ENCODE measurements around the gene AMN.

Gene AMN

DNA sequence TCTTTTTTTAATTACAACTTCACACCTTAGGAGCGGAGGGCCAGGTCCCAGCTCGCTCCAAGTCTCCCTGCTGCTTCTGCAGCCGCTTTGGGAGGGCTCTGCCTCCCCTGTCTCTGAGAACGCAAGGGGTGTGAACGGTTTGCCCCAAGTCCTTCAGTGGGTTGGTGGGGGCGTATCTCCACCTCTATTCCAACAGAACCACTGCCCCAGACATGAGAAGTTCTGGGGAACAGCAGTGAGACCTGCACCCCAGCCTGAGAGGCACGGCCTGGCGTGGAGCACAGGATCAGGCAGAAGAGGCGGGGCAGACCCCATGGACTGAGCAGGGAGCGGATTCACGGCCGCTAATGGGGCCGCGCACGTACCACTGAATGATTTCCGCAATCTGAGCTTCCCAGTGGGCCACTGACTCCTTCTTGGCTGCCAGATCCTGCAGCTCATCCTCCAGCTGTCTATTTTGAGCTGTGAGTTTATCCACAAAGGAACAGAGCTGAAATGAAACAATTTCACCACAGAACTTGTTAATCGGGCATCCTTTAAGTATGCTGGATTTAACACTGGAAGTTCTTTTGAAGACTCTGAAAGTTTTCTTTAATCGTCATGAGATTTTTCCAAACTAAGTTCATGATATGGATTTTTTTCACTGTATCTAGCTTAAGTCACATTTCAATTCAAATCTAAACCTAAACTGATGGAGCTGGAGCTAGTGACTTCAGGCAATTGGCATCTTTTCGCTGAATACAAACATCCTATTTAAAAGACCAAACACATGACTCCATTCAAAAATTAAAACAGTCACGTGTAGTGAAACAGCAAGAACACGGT, 44.4 kb downstream of the AMN start:
- no peak for DNase-seq (ENCODE audit: low read depth)

DNA sequence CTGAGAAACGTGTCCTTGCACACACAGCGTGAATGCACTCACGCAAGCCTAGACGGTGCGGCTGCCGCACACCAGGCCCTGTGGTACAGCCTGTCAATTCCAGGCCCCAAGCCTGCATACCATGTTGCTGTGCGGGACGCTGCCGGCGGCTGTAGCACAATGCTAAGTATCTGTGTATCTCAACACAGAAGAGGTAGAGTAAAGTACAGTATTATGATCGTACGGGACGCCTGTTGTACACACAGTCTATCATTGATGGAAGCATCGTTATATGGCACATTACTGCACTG, 45.0 kb downstream of the AMN start:
- no peak for DNase-seq (ENCODE audit: low read depth)

DNA sequence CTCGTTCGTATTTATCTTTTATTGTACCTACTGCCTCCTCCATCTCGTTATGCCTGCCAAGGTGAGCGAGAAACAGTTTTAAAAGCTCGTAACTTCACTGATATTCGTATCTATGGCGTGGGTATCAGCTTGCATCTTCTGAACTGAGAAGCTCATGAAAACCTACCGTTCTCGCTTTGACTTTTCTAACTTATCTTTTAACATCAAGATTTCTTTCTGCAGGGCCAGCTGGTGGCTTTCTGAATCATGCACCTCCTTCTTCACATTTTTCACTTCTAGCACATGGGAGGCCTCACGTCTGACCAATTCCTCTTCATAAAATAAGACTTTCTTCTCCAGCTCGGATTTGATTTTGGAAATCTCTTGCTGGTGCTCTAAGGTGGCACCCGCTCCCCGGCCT, 45.8 kb downstream of the AMN start:
- DNase-seq (ENCODE audit: low read depth): no peak

DNA sequence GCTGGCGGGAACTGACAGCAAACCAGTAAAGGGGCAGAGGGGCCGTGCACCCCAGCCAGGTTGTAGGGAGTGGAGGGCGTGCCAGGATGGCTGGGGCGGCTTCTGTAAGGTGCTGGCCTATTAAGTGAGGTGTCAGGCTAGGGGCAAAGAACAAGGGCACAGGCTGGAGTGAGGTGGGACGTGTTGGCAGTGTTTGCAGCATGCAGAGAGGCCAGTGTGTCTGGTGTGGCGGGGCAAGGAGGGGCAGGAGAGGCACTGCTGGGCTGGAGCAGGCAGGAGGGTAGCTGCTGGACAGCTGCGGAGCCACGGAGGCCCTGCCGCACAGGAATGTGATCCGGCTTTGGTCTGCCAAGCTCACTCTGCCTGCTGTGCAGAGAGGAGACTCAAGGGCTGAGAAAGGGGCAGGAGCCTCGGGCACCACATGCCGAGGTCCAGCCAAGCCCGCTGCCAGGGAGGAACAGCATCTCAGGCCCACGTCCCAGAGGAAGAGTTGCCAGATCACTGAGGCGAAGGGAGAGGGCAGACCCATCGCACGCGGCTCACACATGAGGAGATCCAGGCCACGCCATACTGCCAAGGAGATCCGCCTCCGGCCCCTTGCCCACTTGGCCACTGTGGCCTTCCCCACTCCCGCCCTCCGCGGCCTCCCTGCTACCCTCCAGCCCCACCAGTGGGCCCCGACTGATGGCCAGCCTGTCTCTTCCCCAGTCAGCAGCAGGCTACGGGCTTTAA, 46.8 kb downstream of the AMN start:
- DNase-seq (ENCODE audit: low read depth): no peak

DNA sequence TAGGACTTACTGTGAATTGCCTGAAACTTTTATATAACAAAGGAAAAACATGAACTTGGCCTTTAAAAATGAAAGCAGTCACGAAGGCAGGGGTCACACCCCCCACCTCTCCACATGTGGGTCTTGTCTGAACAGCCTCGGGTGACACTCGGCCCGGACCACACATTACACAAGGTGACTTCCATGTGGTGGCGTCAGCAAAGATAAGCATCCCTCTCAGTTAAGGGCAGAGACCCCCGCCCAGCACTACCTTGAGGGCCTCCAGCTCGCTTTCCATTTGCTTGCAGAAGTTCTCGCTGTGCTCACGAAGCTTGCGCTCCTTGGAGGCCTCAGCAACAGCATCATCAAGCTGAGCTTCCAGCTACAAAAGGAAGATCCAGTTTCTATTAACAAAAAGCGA, 47.4 kb downstream of the AMN start:
- no peak for DNase-seq (ENCODE audit: low read depth)

DNA sequence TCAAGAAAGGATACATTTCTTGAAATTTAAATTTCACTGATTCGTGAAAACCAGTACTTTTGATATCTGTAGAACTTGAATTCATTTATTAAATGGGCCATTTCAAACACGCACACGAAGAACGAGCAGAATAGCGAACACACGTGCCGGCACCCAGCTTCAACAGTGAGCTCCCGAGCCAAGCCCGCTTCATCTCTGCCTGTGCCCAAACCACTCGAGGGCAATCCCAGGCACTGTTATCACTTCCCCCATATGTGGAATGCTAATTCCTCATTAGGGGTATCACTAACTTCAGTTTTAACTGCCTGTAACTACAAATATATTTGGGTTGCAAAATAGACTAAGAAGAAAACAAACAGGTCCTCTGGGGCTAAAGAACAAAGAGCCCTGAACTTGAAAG, 48.0 kb downstream of the AMN start:
- no peak for DNase-seq (ENCODE audit: low read depth)

DNA sequence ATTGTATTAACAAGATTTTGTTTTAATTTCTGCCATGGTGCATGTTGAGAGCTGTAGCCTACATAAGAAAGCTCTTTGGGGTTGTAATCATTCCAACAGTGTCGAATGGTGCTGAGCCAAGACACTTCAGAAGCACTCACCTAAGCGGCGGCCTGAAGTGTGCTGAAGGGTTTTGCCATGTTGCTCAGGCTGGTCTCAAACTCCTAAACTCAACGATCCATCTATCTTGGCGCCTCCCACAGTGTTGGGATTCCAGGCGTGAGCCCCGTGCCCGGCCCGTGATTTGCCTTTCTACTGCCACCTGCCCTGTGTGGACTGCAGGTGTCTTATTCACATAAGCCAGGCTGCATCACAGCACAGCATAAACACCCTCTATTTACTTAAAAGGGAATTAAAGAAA, 48.9 kb downstream of the AMN start:
- DNase-seq (ENCODE audit: low read depth): no peak

DNA sequence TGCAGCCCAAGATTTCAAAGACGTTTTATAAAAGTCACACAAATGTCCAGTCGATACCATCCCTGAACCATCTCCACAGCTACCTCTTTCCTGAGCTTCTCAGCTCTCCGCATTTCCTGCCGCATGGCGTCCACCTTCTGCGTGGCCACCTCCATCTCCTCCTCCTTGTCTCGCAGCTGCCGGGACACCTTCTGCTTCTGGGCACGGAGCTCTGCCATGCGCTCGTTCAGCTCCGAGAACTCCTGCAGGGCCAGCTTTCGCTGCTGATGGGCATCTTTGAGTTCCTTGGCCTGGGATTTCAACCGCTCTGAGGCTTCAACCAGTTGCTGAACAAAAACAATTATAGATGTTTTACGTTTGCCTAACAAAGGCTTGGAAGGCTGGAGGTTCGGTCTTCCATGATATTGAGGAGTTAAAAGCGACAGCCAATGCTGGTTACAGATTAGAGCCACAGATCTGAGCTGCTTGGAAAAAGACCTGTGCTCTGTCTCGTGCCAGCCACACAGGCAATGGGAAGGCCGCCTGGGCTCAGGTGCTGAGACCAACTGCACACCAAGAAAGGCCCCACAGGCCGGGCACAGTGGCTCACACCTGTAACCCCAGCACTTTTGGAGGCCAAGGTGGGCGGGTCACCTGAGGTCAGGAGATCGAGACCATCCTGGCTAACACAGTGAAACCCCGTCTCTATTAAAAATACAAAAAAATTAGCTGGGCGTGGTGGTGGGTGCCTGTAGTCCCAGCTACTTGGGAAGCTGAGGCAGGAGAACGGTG, 49.6 kb downstream of the AMN start:
- DNase-seq (ENCODE audit: low read depth): no peak

DNA sequence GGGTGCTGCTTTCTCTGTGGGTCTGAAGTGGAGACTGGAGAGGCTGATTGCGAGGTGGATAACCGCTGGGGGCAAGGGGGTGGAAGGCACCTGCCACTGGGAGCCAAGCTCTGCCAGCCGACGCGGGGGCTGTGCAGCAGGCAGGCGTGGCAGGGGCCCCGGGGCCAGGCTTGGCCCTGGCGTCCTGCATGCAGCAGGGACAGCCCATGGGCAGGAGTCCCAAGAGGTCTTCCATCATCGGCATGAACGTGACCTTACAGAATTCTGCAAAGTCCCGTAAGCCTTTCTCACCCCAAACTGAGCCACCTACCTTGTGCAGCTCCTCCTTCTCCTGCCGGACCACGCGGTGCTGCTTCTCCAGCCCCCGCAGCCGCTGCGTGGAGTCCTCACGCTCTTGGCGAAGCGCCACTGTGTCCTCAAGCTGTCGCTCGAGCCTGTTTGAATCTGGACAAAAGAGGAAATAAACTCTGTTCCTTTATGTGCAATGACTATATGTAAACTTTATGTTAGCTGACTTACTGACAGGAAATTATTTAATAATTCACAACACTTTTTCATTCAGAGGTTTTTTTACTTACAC, 51.3 kb downstream of the AMN start:
- DNase-seq (ENCODE audit: low read depth): no peak

DNA sequence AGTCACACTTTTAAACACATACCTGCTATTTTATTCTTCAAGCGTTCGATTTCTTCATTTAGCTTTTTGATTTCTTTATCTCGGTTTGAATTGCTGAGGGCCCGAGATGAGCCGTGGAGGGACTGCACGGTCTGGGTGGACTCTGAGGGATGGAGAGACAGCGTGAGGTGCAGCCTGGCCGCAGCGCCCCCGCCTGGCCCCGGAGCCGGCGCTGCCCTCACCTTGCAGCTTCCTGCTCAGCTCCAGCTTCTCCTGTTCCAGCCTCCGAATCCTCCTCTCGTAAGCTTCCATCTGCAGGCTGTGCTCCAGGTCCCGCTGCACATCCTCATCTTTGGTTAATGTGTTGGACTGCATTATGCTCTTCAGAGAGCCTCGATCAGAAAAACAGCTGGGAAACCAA, 53.2 kb downstream of the AMN start:
- no peak for DNase-seq (ENCODE audit: low read depth)

DNA sequence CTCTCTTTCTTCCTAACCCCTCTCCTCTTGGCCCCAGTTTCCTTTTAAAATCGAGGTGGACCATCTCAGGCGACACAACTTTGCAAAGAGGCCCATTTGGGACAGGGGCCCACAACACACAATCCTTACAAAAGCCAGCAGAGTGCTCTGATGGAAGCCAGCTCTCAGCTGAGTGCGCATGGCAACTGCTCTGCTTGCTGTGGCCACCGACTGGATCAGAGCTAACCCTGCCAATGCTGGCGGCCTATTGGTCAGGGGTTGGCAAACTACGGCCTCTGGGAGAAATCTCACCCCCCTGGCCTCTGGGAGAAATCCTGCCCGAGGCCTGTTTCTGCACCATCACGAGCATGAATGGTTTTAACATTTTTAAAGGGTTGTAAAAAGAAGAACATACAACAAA, 55.0 kb downstream of the AMN start:
- DNase-seq (ENCODE audit: low read depth): no peak

DNA sequence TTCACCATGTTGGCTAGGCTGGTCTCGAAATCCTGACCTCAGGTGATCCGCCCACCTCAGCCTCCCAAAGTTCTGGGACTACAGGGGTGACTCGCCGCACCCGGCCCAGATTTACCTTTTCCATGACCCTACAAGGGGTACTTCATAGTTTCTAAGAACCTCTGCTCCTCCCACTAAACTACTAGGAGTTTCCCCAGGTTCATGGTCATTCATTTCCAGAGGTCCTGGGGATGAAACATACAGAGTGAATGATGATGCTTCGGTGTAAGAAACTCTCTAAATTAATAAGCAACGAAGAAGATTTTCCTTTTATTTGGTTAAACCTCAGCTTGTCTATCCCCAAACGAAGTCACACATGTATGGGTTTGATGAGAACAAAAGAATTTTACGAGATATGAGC, 56.9 kb downstream of the AMN start:
- no peak for DNase-seq (ENCODE audit: low read depth)

DNA sequence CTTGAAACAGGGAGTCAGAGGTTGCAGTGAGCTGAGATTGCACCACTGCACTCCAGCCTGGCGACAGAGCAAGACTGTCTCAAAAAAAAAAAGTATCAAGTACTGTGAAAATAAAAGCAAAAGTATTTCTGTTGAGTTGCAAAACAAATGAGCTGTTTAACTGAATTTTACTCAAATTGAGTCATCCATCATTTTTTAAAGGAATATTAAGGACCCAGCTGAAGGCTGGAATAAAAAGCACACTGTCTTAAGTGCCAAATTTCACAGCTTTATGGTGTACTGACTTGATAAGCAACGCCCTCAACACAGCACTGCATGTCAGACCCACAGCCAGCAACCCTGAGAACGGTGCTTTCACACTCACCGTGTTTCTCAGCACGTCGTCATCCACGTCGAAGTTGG, 57.9 kb downstream of the AMN start:
- no peak for DNase-seq (ENCODE audit: low read depth)
